ENCODE results near the gene ZBTB43. TPM values are rescaled to one million over a fixed set of nuclear protein-coding genes. Genes with fewer than 3 reads are reported as not detected.

ZBTB43 gene
- total RNA-seq, 1 experiment from 2014 or later, result 13.8 TPM

DNA sequence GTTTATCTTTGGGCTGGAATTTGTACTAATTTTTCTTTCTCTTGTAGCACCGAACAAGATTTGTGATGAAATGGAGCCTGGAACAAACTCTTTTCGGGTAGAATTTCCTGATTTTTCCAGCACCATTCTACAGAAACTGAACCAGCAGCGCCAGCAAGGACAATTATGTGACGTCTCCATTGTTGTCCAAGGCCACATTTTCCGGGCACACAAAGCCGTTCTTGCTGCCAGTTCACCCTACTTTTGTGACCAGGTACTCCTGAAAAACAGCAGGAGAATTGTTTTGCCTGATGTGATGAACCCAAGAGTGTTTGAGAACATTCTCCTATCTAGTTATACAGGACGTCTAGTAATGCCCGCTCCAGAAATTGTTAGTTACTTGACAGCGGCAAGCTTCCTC is 27.6 kb downstream of the ZBTB43 start:
- POLR2A ChIA-PET (ENCODE audit: low non-redundant PET), result interaction anchor here (0.7 kb wide), 1 partner anchor 1657 kb away, joined by 3 read pairs; no protein-coding TSS in a partner anchor
- peaks cover 16% of the 10 kb centered on the region for H3K36me3 ChIP-seq (ENCODE audit: insufficient read depth, low read length, poor library complexity, severe bottlenecking)
- no peak overlapping the region for H3K4me3 ChIP-seq (ENCODE audit: low read depth, low read length, poor library complexity, severe bottlenecking)
- CTCF ChIA-PET, result no interaction called here
- H3K27ac ChIP-seq (ENCODE audit: low read depth, low read length, poor library complexity, severe bottlenecking), result no peak overlapping the region
- intact Hi-C loops (cut with micrococcal nuclease; ENCODE audit: unreplicated experiment), result no loop called here
- no peak for DNase-seq (ENCODE audit: low spot score)
- H3K4me1 ChIP-seq (ENCODE audit: insufficient read depth, low read length, poor library complexity, severe bottlenecking), result peaks cover 11% of the 10 kb centered on the region
- no TSS peak for BruUV-seq (replicated peaks)
- no peaks in the 10 kb centered on the region for H3K27me3 ChIP-seq (replicated peaks; ENCODE audit: insufficient read depth, low read depth, low read length, poor library complexity)
- TF ChIP-seq, protein P1, sequence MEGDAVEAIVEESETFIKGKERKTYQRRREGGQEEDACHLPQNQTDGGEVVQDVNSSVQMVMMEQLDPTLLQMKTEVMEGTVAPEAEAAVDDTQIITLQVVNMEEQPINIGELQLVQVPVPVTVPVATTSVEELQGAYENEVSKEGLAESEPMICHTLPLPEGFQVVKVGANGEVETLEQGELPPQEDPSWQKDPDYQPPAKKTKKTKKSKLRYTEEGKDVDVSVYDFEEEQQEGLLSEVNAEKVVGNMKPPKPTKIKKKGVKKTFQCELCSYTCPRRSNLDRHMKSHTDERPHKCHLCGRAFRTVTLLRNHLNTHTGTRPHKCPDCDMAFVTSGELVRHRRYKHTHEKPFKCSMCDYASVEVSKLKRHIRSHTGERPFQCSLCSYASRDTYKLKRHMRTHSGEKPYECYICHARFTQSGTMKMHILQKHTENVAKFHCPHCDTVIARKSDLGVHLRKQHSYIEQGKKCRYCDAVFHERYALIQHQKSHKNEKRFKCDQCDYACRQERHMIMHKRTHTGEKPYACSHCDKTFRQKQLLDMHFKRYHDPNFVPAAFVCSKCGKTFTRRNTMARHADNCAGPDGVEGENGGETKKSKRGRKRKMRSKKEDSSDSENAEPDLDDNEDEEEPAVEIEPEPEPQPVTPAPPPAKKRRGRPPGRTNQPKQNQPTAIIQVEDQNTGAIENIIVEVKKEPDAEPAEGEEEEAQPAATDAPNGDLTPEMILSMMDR (conservative IDR thresholded peaks at IDR 0.05; ENCODE audit: low read depth, low read length), result no peak
- no peak for TF ChIP-seq EZH2 (IDR thresholded peaks at IDR 0.05; ENCODE audit: borderline replicate concordance, low read depth, low read length, poor library complexity, severe bottlenecking)
- no peaks in the 10 kb centered on the region for H3K9me3 ChIP-seq (ENCODE audit: low read depth, low read length, poor library complexity, severe bottlenecking)

DNA sequence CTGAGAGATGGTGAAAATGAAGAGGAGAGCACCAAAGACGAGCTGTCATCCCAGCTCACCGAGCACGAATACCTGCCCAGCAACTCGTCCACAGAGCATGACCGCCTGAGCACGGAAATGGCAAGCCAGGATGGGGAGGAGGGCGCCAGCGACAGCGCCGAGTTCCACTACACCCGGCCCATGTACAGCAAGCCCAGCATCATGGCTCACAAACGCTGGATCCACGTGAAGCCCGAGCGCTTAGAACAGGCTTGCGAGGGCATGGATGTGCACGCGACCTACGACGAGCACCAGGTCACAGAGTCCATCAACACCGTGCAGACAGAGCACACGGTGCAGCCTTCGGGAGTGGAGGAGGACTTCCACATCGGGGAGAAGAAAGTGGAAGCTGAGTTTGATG is 28.2 kb downstream of the ZBTB43 start:
- Histone ChIP-seq H3K27ac (ENCODE audit: low read depth, low read length, poor library complexity, severe bottlenecking) (no peak overlapping the region), H3K36me3 (ENCODE audit: insufficient read depth, low read length, poor library complexity, severe bottlenecking) (peaks cover 16% of the 10 kb centered on the region), H3K4me1 (ENCODE audit: insufficient read depth, low read length, poor library complexity, severe bottlenecking) (peaks cover 11% of the 10 kb centered on the region), H3K27me3 (replicated peaks; ENCODE audit: insufficient read depth, low read depth, low read length, poor library complexity) (no peaks in the 10 kb centered on the region), H3K4me3 (ENCODE audit: low read depth, low read length, poor library complexity, severe bottlenecking) (no peak overlapping the region), H3K9me3 (ENCODE audit: low read depth, low read length, poor library complexity, severe bottlenecking) (no peaks in the 10 kb centered on the region)
- ChIA-PET POLR2A (ENCODE audit: low non-redundant PET) (no interaction called here), CTCF (no interaction called here)
- intact Hi-C loops (cut with micrococcal nuclease; ENCODE audit: unreplicated experiment), result no loop called here
- no peak for DNase-seq (ENCODE audit: low spot score)
- TF ChIP-seq EZH2 (IDR thresholded peaks at IDR 0.05; ENCODE audit: borderline replicate concordance, low read depth, low read length, poor library complexity, severe bottlenecking), result no peak
- TF ChIP-seq, protein P1 (conservative IDR thresholded peaks at IDR 0.05; ENCODE audit: low read depth, low read length), result no peak
- no TSS peak for BruUV-seq (replicated peaks)

DNA sequence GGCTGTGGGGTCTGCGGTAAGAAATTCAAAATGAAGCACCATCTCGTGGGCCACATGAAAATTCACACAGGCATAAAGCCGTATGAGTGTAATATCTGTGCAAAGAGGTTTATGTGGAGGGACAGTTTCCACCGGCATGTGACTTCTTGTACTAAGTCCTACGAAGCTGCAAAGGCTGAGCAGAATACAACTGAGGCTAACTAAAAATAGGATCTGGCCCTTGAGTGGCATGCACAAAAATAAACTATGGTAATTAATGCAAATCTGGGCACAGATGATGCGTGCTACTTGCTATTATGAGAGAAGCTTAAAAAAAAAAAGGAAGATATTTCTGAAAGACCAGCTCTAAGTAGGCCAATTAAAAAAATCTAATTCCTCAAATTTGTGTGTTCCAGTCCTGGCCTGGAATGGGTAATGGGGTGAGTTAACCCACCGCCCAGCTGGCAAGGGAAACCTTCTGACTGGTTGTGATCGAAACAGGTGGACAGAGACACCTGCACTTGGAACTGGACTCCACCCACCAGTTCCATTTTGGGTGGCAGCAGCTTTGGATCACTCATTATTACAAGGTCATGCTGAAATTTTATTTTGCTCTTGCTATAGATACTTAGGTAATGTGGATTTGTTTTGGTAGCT is 29.0 kb downstream of the ZBTB43 start:
- intact Hi-C loops (cut with micrococcal nuclease; ENCODE audit: unreplicated experiment), result no loop called here
- DNase-seq (ENCODE audit: low spot score), result no peak
- ChIA-PET CTCF (no interaction called here), POLR2A (ENCODE audit: low non-redundant PET) (no interaction called here)
- TF ChIP-seq, protein P1 (conservative IDR thresholded peaks at IDR 0.05; ENCODE audit: low read depth, low read length), result no peak
- no peak for TF ChIP-seq EZH2 (IDR thresholded peaks at IDR 0.05; ENCODE audit: borderline replicate concordance, low read depth, low read length, poor library complexity, severe bottlenecking)
- Histone ChIP-seq H3K27ac (ENCODE audit: low read depth, low read length, poor library complexity, severe bottlenecking) (no peak overlapping the region), H3K9me3 (ENCODE audit: low read depth, low read length, poor library complexity, severe bottlenecking) (no peaks in the 10 kb centered on the region), H3K27me3 (replicated peaks; ENCODE audit: insufficient read depth, low read depth, low read length, poor library complexity) (no peaks in the 10 kb centered on the region), H3K4me3 (ENCODE audit: low read depth, low read length, poor library complexity, severe bottlenecking) (no peak overlapping the region), H3K36me3 (ENCODE audit: insufficient read depth, low read length, poor library complexity, severe bottlenecking) (peaks cover 16% of the 10 kb centered on the region), H3K4me1 (ENCODE audit: insufficient read depth, low read length, poor library complexity, severe bottlenecking) (peaks cover 9% of the 10 kb centered on the region)
- no TSS peak for BruUV-seq (replicated peaks)

Measured in A673 (cell line).